Measurements from ENCODE around the gene GPR139.

GPR139 gene

DNA sequence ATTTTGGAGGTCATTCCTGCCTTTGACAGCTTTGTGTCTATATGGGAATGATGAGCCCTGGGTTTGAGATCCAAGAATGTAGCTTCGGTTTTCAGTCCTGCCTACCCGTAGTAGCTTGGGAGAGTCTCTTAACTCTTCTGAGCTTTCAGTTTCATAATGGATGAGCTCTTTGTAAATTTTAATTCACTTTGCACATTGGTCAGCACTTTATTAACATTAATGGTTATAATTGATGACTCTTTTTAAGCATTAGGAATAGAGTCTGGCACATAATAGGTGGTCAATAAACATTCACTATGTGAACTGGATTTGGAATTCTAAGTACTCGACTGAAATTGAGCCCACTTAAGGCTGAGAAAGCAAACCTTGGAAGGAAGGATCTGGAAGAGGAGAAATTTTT lies 17.3 kb downstream of the GPR139 start:
- DNase-seq (ENCODE audit: low read depth in 2 of 2, low spot score in 1 of 2) = no peak

- no peak for DNase-seq (ENCODE audit: low read depth in 2 of 2, low spot score in 1 of 2)
These were observed 20.4 kb downstream of the GPR139 start for GRCh38 chr16:20053336-20053735.

DNA sequence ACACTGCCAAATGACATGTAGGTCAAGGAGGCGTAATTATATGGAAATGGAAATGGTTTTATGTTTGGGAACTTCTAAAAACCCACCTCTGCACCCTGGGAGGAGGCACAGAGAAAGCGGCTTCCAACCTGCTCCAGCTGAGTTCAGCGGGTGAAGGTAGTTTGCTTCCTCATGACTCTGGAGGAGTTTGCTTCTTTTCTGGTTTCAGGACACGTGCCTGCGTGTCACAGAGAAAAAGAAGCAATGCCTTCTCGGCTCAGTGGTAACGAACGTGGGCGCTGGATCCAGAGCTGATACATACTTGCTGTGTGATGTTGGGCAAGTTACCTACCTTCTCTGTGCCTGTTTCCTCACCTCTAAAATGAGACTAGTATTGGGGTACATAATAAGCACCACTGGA lies 22.1 kb downstream of the GPR139 start:
- no peak for DNase-seq (ENCODE audit: low read depth in 2 of 2, low spot score in 1 of 2)

DNA sequence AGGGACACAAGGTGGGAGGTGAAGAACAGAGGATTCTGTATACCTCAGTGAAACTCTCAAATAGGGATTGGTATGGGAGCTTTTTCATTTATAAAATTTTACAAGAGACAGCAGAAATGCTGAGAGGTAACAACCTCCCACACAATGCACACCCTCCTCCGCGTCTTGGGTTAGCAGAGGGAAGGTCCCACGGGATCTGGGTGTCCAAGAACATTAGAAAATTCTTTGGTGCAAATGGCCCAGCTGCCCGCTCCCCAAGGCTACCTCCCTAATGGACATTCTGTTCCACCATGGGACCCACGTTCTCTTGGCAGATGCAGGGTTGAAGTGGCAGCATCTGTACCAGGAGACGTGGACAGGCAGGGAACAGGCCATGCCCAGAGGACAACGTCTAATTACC lies 22.5 kb downstream of the GPR139 start:
- DNase-seq (ENCODE audit: low read depth in 2 of 2, low spot score in 1 of 2) = no peak

- DNase-seq (ENCODE audit: low read depth in 2 of 2, low spot score in 1 of 2) = no peak
These were observed 23.9 kb downstream of the GPR139 start for GRCh38 chr16:20049831-20050230.

DNA sequence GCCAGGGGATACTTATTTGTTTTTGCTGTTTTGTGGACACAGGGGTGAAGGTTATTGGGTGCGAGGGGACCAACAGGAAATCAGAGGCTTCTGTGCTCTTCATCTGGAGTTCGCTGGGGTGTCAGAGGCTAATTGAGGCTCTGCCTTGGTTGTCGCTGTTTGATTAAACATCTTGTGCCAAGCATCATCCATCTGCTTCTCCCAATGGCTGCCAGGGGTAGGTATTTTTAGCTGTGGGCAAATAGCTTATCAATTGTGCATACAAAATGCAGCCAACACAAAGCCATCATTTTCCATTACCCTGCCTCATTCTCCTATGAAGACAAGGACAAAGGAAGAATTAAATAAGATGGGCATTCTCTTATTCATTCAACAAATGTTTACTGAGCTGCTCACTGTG lies 27.8 kb downstream of the GPR139 start:
- no peak for DNase-seq (ENCODE audit: low read depth in 2 of 2, low spot score in 1 of 2)

DNA sequence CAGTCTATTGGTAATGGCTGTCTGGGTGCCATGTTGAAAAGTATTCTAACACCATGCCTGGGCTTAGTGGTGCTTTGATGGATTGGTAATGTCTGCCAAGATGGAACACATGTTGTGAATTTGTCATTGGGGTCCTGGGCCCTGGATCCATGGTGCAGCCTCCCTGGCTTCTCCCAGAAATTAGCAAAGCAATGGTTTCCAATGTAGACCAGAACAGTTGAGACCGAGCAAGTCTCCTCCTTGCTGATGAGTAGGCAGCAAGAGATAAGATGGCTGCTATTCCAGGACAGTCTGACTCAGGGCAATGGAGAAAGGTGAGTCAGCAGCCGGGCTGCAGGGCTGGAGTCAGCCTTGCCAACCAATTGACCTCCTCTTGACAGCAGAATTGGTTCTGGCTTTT lies 30.8 kb downstream of the GPR139 start:
- DNase-seq (ENCODE audit: low read depth in 2 of 2, low spot score in 1 of 2) = no peak

GRCh38 chr16:20041924-20042596 lies 31.6 kb downstream of the GPR139 start:
- DNase-seq (ENCODE audit: low read depth in 2 of 2, low spot score in 1 of 2) = no peak

DNA sequence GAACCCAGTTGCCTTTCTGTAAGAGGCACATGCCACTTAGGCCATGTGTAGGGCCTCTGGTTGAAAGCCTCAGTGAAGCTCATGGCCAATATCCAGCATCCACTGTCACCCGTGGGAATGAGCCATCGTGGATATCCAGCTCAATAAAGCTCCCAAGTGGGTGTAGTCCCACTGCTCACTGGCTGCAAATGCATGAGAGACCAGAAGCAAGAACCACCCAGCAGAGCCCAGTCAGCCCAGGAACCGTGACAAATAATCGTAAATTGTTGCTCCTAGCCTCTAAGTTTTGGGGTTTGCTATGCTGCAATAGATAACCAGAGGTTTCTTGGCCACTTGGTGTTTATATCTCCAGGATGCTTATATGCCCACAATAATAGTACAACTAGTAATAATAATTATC lies 33.7 kb downstream of the GPR139 start:
- DNase-seq (ENCODE audit: low read depth in 2 of 2, low spot score in 1 of 2) = no peak

GRCh38 chr16:20029611-20030010 lies 44.1 kb downstream of the GPR139 start:
- DNase-seq (ENCODE audit: low read depth in 2 of 2, low spot score in 1 of 2) = no peak

GRCh38 chr16:20026361-20027072 lies 47.2 kb downstream of the GPR139 start:
- DNase-seq (ENCODE audit: low read depth in 2 of 2, low spot score in 1 of 2) = no peak

GRCh38 chr16:20023190-20023589 lies 50.5 kb downstream of the GPR139 start:
- no peak for DNase-seq (ENCODE audit: low read depth in 2 of 2, low spot score in 1 of 2)

- DNase-seq (ENCODE audit: low read depth in 2 of 2, low spot score in 1 of 2) = no peak
These were observed 52.7 kb downstream of the GPR139 start for GRCh38 chr16:20020976-20021375.

- DNase-seq (ENCODE audit: low read depth in 2 of 2, low spot score in 1 of 2) = no peak
These were observed 53.6 kb downstream of the GPR139 start for GRCh38 chr16:20020083-20020482.

GRCh38 chr16:20016234-20016633 lies 57.5 kb downstream of the GPR139 start:
- DNase-seq (ENCODE audit: low read depth in 2 of 2, low spot score in 1 of 2) = no peak

DNA sequence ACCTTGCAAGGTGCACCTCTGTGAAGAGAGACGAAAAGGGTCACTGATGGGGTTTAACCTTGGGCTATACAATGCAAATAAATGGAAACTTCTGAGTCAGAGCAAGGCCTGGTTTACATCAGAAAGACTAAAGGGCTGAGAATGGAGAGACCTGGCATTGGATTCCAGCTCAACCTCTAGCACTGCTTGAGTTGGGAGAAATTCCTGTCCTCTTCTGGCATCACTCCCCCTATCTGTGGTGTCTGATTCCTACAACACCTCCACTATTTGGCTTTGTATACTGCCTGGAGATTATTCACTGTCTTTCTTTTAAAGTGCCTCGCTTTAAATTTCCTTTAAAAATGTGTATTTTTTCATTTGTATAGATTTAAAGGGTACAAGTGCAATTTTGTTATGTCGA lies 68.8 kb downstream of the GPR139 start:
- no peak for DNase-seq (ENCODE audit: low read depth in 2 of 2, low spot score in 1 of 2)

GRCh38 chr16:20002936-20003335 lies 70.8 kb downstream of the GPR139 start:
- no peak for DNase-seq (ENCODE audit: low read depth in 2 of 2, low spot score in 1 of 2)

DNA sequence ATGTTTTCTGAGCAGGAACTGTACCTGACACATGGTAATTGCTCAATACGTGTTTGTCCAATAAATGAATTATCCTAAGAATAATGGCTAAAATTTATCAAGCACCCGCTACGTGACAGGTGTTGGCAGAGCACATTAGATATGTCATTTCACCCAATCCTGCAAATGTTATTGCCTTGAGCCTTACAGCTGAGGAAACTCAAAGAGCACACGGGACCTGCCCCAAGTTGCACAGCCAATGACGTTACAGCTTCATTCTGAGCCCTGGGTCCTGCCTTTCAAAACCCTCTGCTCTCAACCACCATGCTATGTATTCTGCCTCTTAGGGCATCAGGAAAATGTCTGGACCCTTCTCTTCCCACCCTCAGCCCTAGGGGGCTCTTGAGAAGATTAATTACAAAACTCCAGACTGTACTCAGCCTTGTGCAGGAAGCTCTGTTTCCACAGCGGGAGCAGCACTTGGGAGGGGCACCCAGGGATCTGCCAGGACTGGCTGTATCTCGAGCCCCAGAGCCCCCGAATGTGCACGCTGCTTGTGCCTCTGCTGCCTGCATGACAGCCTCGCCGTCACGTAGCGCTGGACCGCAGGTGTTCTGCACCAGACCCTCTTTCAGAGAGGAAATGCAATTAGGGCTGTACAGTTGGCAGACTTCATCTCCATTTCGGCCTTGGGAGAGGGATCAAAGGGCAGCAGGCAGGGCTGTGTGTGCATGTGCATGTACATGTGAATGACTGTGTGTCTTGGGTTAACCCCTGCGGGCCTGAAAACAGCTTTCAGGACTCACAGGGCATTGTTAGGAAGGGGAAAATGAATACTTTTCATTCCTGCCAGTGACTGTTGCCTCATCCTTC lies 71.6 kb downstream of the GPR139 start:
- DNase-seq (ENCODE audit: low read depth in 2 of 2, low spot score in 1 of 2) = no peak

DNA sequence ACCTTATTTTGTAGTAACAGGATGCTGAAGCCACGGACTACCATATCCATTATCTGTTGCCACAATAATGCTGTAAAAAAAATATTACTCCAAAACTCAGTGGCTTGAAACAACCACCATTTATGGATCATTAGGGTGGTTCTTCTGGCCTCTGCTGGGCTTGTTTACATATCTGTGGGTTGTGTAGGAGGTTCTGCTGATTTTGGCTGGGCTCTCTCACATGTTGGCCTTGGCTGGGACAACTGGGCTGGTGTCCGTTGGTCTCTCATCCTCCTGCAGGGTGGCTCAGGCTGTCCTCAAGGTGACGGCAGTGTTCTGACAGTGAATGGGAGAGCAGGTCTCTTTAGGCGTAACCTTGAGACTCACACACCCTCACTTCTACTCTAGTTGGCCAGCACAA lies 76.0 kb downstream of the GPR139 start:
- DNase-seq (ENCODE audit: low read depth in 2 of 2, low spot score in 1 of 2) = no peak

DNA sequence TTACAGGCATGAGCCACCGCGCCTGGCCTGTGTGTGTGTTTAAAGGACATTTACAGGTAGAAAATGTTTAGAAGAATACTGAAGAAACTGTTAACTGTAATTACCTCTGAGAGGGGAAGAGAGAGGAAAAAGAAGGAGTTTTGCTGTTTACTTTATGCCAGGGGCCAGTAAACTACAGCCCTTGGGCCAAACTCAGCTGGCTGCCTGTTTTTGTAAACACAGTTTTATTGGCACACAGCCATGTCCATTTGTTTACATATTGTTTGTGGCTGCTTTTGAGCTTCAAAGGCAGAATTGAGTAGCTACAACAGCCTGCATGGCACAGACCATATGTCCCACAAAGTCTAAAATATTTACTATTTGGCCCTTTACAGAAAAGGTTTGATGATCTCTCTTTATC lies 76.4 kb downstream of the GPR139 start:
- no peak for DNase-seq (ENCODE audit: low read depth in 2 of 2, low spot score in 1 of 2)

DNA sequence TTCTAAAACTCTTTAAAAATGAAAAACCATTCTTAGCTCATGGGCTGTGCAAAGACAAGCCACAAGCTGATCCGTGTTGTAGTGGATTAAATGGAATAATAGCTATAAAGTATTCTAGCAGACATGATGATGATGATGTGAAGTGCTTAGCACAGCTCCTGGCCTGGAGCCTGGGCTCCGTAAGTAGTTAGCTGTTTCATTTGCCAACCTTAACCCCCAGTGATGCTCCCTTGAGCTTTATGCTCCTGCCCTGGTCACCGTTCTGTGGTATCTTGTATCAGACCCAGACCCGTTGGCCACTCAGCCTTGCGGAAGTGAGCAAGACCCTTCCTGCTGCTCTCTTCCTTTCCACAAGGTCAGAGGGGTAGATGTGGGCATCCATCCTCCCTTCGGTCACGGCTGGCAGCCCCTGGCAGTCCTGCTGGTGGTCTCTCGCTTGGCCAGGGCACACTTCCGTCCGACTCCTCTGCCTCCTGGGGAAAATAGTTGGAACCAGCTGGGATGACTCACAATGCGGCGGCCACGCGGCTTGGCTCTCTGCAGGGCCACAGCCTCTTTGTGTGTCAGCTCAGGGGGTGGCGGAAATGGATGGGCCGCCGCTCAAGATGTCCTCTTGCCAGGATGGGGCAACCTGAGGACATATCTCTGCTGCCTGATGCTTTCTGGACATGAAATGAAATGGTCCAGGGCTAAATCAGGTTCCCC lies 79.1 kb downstream of the GPR139 start:
- DNase-seq (ENCODE audit: low read depth in 2 of 2, low spot score in 1 of 2) = no peak
